ENCODE results near the gene EHMT1. TPM values are rescaled to one million over a fixed set of nuclear protein-coding genes. Genes with fewer than 3 reads are reported as not detected.

The EHMT1 gene
- total and polyA plus RNA-seq, 10 of the 15 experiments (the other 5 are each of a cell fraction or from before 2014, with no cell fraction given): 2.9 to 100 (median 48.1) TPM

DNA sequence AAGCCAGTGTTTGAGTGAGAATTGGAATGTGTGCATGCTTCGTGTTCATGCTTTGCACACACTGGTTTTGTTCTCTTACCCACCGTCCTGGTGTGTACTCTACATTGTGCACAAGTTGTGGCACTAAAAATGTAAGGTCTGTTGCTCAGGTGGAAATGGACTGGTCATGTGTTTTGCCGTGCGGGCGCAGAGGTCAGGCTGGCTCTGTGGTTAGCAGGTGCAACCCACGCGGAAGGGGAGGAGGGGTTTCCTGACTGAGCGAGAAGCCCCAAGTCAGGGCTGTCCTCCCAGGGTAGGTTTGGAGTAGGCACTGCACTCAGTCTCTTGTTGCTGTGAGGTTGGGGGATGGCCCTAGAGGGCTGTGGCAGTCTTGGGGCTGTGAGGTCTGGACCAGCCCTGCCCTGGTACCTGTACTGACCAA, 86.6 kb downstream of the EHMT1 start (continued):
- TF ChIP-seq, protein P1, sequence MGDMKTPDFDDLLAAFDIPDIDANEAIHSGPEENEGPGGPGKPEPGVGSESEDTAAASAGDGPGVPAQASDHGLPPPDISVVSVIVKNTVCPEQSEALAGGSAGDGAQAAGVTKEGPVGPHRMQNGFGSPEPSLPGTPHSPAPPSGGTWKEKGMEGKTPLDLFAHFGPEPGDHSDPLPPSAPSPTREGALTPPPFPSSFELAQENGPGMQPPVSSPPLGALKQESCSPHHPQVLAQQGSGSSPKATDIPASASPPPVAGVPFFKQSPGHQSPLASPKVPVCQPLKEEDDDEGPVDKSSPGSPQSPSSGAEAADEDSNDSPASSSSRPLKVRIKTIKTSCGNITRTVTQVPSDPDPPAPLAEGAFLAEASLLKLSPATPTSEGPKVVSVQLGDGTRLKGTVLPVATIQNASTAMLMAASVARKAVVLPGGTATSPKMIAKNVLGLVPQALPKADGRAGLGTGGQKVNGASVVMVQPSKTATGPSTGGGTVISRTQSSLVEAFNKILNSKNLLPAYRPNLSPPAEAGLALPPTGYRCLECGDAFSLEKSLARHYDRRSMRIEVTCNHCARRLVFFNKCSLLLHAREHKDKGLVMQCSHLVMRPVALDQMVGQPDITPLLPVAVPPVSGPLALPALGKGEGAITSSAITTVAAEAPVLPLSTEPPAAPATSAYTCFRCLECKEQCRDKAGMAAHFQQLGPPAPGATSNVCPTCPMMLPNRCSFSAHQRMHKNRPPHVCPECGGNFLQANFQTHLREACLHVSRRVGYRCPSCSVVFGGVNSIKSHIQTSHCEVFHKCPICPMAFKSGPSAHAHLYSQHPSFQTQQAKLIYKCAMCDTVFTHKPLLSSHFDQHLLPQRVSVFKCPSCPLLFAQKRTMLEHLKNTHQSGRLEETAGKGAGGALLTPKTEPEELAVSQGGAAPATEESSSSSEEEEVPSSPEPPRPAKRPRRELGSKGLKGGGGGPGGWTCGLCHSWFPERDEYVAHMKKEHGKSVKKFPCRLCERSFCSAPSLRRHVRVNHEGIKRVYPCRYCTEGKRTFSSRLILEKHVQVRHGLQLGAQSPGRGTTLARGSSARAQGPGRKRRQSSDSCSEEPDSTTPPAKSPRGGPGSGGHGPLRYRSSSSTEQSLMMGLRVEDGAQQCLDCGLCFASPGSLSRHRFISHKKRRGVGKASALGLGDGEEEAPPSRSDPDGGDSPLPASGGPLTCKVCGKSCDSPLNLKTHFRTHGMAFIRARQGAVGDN (IDR thresholded peaks at IDR 0.05): peak; percentile 89
- TF ChIP-seq SP1 (IDR thresholded peaks at IDR 0.05; ENCODE audit: low read depth, low read length): no peak
- TF ChIP-seq, protein P2, sequence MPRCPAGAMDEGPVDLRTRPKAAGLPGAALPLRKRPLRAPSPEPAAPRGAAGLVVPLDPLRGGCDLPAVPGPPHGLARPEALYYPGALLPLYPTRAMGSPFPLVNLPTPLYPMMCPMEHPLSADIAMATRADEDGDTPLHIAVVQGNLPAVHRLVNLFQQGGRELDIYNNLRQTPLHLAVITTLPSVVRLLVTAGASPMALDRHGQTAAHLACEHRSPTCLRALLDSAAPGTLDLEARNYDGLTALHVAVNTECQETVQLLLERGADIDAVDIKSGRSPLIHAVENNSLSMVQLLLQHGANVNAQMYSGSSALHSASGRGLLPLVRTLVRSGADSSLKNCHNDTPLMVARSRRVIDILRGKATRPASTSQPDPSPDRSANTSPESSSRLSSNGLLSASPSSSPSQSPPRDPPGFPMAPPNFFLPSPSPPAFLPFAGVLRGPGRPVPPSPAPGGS (IDR thresholded peaks at IDR 0.05; ENCODE audit: borderline replicate concordance, insufficient read depth, low read depth, low read length, poor library complexity, severe bottlenecking): no peak
- TF ChIP-seq TCF7 (IDR thresholded peaks at IDR 0.05; ENCODE audit: borderline replicate concordance): no peak
- TF ChIP-seq SMAD1 (IDR thresholded peaks at IDR 0.05; ENCODE audit: low read depth, partially characterized antibody): no peak
- TF ChIP-seq, protein P3, sequence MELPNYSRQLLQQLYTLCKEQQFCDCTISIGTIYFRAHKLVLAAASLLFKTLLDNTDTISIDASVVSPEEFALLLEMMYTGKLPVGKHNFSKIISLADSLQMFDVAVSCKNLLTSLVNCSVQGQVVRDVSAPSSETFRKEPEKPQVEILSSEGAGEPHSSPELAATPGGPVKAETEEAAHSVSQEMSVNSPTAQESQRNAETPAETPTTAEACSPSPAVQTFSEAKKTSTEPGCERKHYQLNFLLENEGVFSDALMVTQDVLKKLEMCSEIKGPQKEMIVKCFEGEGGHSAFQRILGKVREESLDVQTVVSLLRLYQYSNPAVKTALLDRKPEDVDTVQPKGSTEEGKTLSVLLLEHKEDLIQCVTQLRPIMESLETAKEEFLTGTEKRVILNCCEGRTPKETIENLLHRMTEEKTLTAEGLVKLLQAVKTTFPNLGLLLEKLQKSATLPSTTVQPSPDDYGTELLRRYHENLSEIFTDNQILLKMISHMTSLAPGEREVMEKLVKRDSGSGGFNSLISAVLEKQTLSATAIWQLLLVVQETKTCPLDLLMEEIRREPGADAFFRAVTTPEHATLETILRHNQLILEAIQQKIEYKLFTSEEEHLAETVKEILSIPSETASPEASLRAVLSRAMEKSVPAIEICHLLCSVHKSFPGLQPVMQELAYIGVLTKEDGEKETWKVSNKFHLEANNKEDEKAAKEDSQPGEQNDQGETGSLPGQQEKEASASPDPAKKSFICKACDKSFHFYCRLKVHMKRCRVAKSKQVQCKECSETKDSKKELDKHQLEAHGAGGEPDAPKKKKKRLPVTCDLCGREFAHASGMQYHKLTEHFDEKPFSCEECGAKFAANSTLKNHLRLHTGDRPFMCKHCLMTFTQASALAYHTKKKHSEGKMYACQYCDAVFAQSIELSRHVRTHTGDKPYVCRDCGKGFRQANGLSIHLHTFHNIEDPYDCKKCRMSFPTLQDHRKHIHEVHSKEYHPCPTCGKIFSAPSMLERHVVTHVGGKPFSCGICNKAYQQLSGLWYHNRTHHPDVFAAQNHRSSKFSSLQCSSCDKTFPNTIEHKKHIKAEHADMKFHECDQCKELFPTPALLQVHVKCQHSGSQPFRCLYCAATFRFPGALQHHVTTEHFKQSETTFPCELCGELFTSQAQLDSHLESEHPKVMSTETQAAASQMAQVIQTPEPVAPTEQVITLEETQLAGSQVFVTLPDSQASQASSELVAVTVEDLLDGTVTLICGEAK (IDR thresholded peaks at IDR 0.05; ENCODE audit: borderline replicate concordance): no peak
- peak; percentile 34; the same call in 1 of the 2 replicates for TF ChIP-seq CREB1 (IDR thresholded peaks at IDR 0.05; ENCODE audit: low read depth)
- peak; percentile 93 for TF ChIP-seq NR2F1 (conservative IDR thresholded peaks at IDR 0.05)
- no peak for TF ChIP-seq NR2C1 (IDR thresholded peaks at IDR 0.05)
- TF ChIP-seq FOXM1 (IDR thresholded peaks at IDR 0.05; ENCODE audit: low read depth, low read length): no peak
- TF ChIP-seq, protein P4, sequence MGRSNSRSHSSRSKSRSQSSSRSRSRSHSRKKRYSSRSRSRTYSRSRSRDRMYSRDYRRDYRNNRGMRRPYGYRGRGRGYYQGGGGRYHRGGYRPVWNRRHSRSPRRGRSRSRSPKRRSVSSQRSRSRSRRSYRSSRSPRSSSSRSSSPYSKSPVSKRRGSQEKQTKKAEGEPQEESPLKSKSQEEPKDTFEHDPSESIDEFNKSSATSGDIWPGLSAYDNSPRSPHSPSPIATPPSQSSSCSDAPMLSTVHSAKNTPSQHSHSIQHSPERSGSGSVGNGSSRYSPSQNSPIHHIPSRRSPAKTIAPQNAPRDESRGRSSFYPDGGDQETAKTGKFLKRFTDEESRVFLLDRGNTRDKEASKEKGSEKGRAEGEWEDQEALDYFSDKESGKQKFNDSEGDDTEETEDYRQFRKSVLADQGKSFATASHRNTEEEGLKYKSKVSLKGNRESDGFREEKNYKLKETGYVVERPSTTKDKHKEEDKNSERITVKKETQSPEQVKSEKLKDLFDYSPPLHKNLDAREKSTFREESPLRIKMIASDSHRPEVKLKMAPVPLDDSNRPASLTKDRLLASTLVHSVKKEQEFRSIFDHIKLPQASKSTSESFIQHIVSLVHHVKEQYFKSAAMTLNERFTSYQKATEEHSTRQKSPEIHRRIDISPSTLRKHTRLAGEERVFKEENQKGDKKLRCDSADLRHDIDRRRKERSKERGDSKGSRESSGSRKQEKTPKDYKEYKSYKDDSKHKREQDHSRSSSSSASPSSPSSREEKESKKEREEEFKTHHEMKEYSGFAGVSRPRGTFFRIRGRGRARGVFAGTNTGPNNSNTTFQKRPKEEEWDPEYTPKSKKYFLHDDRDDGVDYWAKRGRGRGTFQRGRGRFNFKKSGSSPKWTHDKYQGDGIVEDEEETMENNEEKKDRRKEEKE (IDR thresholded peaks at IDR 0.05): no peak
- TF ChIP-seq CBX3 (IDR thresholded peaks at IDR 0.05; ENCODE audit: borderline replicate concordance, low read depth): no peak
- peak; percentile 85 for TF ChIP-seq TBL1XR1 (IDR thresholded peaks at IDR 0.05; ENCODE audit: low read depth, low read length)
- no peak for TF ChIP-seq GABPA (IDR thresholded peaks at IDR 0.05; ENCODE audit: low read depth)
- TF ChIP-seq, protein P5, sequence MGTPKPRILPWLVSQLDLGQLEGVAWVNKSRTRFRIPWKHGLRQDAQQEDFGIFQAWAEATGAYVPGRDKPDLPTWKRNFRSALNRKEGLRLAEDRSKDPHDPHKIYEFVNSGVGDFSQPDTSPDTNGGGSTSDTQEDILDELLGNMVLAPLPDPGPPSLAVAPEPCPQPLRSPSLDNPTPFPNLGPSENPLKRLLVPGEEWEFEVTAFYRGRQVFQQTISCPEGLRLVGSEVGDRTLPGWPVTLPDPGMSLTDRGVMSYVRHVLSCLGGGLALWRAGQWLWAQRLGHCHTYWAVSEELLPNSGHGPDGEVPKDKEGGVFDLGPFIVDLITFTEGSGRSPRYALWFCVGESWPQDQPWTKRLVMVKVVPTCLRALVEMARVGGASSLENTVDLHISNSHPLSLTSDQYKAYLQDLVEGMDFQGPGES (IDR thresholded peaks at IDR 0.05): no peak

All from GM12878 (cell line).